22Rv1 (cell line): ENCODE results near the gene RALGPS2.

Experiments
- H3K27ac ChIP-seq: fragments of 450-650 bp; 2 replicates; pipeline ENCODE4 v1.5.1; 2017
- ZFX ChIP-seq: fragments of 450-650 bp; IDR thresholded peaks from 2 replicates; pipeline ENCODE4 v1.6.1; 2017; ENCODE audit warnings: antibody characterized with exemption, borderline replicate concordance
- TF ChIP-seq, protein P1 (sequence below): fragments of 450-650 bp; IDR thresholded peaks from 2 replicates; pipeline ENCODE4 v1.5.1; 2017; ENCODE audit warnings: mild to moderate bottlenecking

Gene RALGPS2

GRCh38 chr1:178862864-178863263 lies 137.8 kb downstream of the RALGPS2 start:
- TF ChIP-seq, protein P1, sequence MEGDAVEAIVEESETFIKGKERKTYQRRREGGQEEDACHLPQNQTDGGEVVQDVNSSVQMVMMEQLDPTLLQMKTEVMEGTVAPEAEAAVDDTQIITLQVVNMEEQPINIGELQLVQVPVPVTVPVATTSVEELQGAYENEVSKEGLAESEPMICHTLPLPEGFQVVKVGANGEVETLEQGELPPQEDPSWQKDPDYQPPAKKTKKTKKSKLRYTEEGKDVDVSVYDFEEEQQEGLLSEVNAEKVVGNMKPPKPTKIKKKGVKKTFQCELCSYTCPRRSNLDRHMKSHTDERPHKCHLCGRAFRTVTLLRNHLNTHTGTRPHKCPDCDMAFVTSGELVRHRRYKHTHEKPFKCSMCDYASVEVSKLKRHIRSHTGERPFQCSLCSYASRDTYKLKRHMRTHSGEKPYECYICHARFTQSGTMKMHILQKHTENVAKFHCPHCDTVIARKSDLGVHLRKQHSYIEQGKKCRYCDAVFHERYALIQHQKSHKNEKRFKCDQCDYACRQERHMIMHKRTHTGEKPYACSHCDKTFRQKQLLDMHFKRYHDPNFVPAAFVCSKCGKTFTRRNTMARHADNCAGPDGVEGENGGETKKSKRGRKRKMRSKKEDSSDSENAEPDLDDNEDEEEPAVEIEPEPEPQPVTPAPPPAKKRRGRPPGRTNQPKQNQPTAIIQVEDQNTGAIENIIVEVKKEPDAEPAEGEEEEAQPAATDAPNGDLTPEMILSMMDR = no peak
- TF ChIP-seq ZFX = no peak
- H3K27ac ChIP-seq = no peak overlapping the region

DNA sequence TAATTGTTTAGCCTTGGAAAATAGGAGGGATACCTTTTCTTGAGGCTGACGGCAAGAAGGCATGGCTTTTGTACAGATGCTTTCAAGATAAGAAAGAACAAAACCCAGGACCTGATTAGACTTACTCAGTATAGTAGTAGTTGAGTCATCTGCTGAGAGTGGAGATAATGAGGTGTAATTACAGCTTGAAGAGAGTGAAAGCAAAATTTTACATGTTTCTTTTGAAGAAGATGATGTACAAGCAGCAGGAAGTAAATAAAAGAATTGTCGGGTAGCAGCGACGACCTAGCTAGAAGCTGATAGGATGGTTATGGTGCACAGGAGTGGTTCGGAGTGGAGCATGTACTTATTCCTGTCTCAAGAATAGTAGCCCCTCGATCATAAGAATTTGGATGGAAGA lies 139.3 kb downstream of the RALGPS2 start:
- TF ChIP-seq ZFX = no peak
- TF ChIP-seq, protein P1 = no peak
- H3K27ac ChIP-seq = no peak overlapping the region

- H3K27ac ChIP-seq = no peak overlapping the region
Observed at GRCh38 chr1:178867670-178868069, 142.6 kb downstream of the RALGPS2 start.

DNA sequence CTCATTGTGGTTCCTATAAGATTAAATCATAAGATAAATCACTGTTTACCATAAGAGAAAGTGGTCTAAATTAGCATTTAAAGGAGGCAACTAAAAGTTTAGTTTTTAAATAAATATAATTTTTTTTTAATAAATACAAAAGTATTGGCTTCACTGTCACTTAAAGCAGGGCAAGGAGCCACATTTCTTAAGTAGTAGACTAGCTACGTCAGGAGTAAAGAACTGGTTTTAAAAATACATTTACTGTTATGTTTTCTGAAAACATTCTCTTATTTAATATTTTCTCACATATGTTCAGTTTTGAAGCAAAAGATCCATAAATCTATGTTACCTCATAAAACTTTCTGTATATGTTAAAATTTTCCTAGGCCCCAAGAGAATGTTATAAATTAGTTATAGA lies 143.7 kb downstream of the RALGPS2 start:
- TF ChIP-seq, protein P1 = no peak
- no peak for TF ChIP-seq ZFX
- no peak overlapping the region for H3K27ac ChIP-seq

More at GRCh38 chr1:178867670-178868069, 142.6 kb downstream of the RALGPS2 start:
- no peak for TF ChIP-seq ZFX
- TF ChIP-seq, protein P1 = no peak

DNA sequence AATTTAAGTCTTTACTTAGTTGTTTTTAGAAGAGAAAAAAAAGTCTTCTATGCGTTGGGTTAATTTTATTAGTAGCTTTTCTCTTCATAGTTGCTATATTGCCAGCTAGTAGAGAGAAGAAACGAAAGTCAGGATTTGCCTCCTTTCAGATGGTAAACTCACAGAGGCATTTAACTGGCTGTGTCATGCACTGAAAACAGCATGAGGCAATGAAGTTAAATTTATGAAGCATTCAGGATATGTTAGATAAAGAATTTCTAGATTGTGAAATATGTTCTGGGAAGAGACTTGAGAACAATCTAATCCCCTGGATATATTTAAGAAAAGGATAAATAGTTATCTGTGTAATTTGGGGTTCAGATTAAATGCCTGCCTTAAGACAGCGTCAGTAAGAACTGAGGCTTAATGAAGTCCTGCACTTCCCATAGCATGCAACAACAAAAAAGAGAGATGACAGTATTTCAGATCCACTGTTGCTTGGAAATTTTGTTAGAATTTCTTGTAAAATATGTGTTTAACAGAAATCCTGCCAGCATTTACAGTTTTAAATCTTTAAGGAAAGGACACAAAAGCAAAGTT lies 144.2 kb downstream of the RALGPS2 start:
- TF ChIP-seq, protein P1 = no peak
- no peak for TF ChIP-seq ZFX
- H3K27ac ChIP-seq = no peak overlapping the region

DNA sequence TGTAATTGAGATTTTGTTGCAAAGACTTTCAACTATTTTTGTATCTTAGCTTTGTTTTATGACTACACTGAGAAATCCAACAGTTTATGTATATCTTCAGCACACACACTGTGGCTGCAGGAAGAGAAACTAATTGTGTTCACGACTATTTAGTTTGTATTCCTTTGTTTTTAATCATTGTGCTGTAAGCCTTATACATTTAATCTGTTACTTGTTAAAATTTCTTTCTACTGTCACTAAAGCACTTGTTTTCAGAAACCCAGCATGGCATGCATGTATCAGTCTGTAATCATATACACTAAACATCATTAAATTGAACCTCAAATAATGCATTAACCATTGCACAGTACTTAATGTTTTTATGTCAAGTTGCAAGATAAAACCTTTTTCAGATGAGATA lies 145.2 kb downstream of the RALGPS2 start:
- H3K27ac ChIP-seq = no peak overlapping the region
- TF ChIP-seq ZFX = no peak
- TF ChIP-seq, protein P1 = no peak

GRCh38 chr1:178870944-178871343 lies 145.9 kb downstream of the RALGPS2 start, which contains the start of gene ANGPTL1:
Gene ANGPTL1 (minus strand): TSS chr1:178871077. CDS start chr1:178865776, 5,301 bp downstream.
- no peak for TF ChIP-seq ZFX
- TF ChIP-seq, protein P1 = no peak
- peak within 1 kb of the TSS; percentile 6 for H3K27ac ChIP-seq
